ENCODE data around the gene SLFNL1.
A peak's percentile ranks its signal among the peaks of the same experiment; 100 is the strongest.

Gene SLFNL1

DNA sequence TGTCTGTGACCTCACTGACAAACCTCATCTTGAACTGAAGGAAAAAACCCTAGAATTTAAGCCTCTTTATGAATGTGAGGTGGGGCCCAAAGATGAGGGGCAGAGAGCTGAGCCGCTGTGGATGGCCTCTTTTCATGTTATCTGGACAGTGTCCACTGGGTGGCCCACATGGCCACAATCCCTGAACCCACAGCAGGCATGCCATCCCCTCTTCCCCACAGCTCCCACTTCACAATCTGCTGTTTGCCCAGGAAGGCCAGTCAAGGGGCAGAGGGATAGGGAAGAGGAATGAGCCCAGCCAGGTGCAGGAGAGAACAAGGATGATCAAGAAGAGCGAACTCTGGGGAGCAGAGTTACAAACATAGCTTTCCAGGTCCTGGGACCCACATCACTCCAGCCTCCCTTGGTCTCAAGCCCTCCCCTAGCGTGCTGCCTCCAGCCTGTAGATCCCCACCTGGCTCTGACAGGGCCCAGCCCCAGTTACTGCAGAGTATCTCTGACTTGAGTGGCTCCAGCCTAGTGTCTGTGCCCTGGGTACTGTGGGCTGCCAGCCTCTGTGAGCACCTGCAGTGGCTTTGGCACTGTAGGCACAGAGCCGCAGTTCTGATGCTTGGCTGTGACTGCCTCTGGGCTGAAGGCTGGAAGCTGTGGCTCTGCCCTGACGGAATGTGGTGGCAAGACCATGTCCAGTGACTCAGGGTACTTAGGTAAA is 1.9 kb upstream of the SLFNL1 start:
- TF ChIP-seq, protein P1, sequence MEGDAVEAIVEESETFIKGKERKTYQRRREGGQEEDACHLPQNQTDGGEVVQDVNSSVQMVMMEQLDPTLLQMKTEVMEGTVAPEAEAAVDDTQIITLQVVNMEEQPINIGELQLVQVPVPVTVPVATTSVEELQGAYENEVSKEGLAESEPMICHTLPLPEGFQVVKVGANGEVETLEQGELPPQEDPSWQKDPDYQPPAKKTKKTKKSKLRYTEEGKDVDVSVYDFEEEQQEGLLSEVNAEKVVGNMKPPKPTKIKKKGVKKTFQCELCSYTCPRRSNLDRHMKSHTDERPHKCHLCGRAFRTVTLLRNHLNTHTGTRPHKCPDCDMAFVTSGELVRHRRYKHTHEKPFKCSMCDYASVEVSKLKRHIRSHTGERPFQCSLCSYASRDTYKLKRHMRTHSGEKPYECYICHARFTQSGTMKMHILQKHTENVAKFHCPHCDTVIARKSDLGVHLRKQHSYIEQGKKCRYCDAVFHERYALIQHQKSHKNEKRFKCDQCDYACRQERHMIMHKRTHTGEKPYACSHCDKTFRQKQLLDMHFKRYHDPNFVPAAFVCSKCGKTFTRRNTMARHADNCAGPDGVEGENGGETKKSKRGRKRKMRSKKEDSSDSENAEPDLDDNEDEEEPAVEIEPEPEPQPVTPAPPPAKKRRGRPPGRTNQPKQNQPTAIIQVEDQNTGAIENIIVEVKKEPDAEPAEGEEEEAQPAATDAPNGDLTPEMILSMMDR (IDR thresholded peaks at IDR 0.05; ENCODE audit: insufficient read depth, low read length, missing control alignments): peak; percentile 59
- ChIA-PET POLR2A (interaction anchor here (0.5 kb wide), 1 partner anchor 46 kb away, joined by 3 read pairs; no protein-coding TSS in a partner anchor), CTCF (interaction anchor here (1.0 to 2.0 kb wide), 7 partner anchors 10 to 217 kb away, joined by 3 to 8 read pairs (median 4); no protein-coding TSS in a partner anchor)
- DNase-seq (ENCODE audit: low read depth, low spot score): no peak
- no peak overlapping the region for H3K4me3 ChIP-seq (ENCODE audit: low read depth, low read length)

- POLR2A ChIA-PET: no interaction called here
These were observed 899 bp upstream of the SLFNL1 start for GRCh38 chr1:41022424-41022823.

GRCh38 chr1:41020654-41021053 is 871 bp downstream of the SLFNL1 start:
- no peak for DNase-seq (ENCODE audit: low read depth, low spot score)

More at GRCh38 chr1:41022424-41022823, 899 bp upstream of the SLFNL1 start:
- H3K4me3 ChIP-seq (ENCODE audit: low read depth, low read length): no peak overlapping the region
- DNase-seq (ENCODE audit: low read depth, low spot score): no peak
- TF ChIP-seq, protein P1 (IDR thresholded peaks at IDR 0.05; ENCODE audit: insufficient read depth, low read length, missing control alignments): no peak
- CTCF ChIA-PET: interaction anchor here (1.1 to 2.9 kb wide), 6 partner anchors 9 to 218 kb away, joined by 3 to 18 read pairs (median 5); no protein-coding TSS in a partner anchor

DNA sequence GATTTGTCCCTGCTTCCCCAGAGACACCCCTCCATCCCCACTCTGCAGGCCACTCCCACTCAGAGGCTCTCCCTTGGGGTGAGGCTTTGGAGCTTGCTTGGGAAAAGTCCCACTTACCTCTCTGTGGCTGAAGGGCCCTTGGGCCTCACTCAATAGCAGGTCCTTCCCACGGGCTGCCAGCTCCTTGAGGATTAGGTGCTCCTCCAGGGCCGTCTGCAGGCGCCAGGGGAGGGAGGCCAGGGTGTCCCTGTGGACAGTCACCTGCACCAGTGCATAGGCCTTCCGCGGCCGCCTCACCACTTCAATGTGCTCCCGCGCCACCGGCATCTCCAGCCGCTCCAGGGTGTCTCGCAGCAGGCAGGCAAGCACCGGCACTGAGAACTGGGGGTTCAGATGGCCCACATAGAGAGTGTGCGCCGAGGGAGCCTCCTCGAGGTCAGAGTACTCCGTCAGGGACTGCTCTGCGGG is 1.4 kb downstream of the SLFNL1 start:
- POLR2A ChIA-PET: no interaction called here
- no peak overlapping the region for H3K4me3 ChIP-seq (ENCODE audit: low read depth, low read length)
- TF ChIP-seq, protein P1 (IDR thresholded peaks at IDR 0.05; ENCODE audit: insufficient read depth, low read length, missing control alignments): no peak
- CTCF ChIA-PET: interaction anchor here (2.0 to 2.9 kb wide), 2 partner anchors 10 to 16 kb away, joined by 6 to 18 read pairs; no protein-coding TSS in a partner anchor
- no peak for DNase-seq (ENCODE audit: low read depth, low spot score)

More at GRCh38 chr1:41020654-41021053, 871 bp downstream of the SLFNL1 start:
- TF ChIP-seq, protein P1 (IDR thresholded peaks at IDR 0.05; ENCODE audit: insufficient read depth, low read length, missing control alignments): no peak
- CTCF ChIA-PET: interaction anchor here (1.2 to 2.9 kb wide), 4 partner anchors 12 to 171 kb away, joined by 3 to 18 read pairs (median 4); no protein-coding TSS in a partner anchor
- no peak overlapping the region for H3K4me3 ChIP-seq (ENCODE audit: low read depth, low read length)
- POLR2A ChIA-PET: no interaction called here

DNA sequence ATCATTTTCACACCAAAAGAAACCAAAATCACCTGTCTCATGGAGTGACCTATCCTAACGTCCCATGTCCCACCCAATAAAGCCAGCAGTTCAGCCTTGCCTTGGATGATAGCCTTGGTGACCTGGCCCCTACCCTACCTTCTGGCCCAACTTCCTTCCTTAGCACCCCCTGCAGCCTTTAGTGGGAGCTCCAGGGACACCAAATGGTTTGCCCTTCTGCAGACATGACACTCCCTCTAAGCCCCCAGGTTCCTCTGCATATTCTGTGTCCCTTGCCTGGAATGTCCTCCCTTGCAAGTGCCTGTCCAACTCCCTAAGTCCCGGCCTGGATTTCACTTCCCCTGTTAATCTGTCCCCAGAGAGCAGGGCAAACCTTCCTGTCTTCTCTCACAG is 2.2 kb downstream of the SLFNL1 start:
- CTCF ChIA-PET: interaction anchor here (0.9 to 2.9 kb wide), 3 partner anchors 10 to 16 kb away, joined by 3 to 18 read pairs (median 6); no protein-coding TSS in a partner anchor
- POLR2A ChIA-PET: no interaction called here
- H3K4me3 ChIP-seq (ENCODE audit: low read depth, low read length): no peak overlapping the region
- DNase-seq (ENCODE audit: low read depth, low spot score): no peak
- TF ChIP-seq, protein P1 (IDR thresholded peaks at IDR 0.05; ENCODE audit: insufficient read depth, low read length, missing control alignments): no peak

DNA sequence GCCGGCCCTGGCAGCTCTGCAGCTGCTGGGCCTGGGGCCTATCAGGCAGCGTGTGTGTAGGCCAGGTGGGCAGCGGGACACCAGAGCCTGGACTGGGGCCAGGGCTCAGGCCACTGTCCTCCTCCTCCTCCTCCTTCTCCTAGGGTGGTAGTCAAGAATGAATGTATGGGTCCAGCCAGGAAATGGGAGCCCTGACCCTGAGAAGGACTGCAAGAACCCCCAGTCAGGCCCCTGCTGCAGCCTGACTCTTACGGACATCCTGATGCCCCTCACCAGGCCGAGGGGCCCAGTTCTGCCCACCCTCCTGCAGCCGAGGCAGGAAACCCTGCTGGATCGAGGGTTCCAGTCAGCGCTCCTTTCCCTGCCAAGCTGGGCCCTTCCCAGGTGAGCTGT is 3.5 kb downstream of the SLFNL1 start:
- TF ChIP-seq, protein P1 (IDR thresholded peaks at IDR 0.05; ENCODE audit: insufficient read depth, low read length, missing control alignments): no peak
- no peak for DNase-seq (ENCODE audit: low read depth, low spot score)
- POLR2A ChIA-PET: no interaction called here
- H3K4me3 ChIP-seq (ENCODE audit: low read depth, low read length): no peak overlapping the region
- CTCF ChIA-PET: no interaction called here

Data from AG04449 (cell line).